ENCODE data around the gene AANAT.

AANAT gene

DNA sequence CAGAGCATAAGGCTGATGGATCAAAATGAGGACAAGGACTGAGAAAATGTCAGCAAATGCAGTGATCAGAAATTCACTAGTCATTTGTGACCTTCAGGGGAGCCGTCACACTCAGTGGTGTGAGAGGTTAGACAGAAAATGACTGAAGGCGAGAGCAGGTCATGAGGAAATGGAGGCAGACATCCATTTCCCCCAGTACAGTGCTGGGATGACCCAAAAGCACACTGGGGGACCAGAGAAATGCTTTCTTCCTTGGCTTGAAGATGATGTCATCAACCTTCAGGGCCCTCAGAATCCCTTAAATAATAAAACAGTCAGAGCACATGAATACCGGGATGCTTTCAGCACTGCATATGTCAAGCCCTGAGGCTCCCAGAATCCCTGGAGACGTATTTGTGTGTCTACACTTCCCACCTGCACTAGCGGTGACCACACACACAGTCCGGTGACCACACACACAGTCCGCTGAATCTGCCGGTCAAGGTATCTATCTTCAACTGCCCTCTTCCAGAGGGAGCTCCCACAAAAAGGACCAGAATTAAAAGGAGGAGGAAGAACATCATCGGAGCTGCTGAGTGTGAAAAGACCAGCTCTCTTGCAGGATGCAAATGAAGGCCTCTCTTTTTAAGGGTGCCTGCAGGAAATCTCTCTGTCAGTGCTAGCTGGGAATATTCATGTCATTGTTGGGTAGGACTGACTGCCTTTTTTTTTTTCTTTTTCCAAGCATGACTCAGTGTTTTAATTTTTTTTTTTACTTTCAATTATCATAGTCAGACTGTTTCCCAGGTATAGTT, 22.7 kb upstream of the AANAT start:
- Histone ChIP-seq H3K9me3 (ENCODE audit: control insufficient read depth, insufficient read depth, low read depth, low read length) (no peaks in the 10 kb centered on the region), H3K36me3 (ENCODE audit: control insufficient read depth in 2 of 2, insufficient read depth in 1 of 2, low read length in 2 of 2) (no peaks in the 10 kb centered on the region), H3K4me1 (ENCODE audit: control insufficient read depth, insufficient read depth, low read length) (peaks cover 42% of the 10 kb centered on the region), H3K4me3 (ENCODE audit: low read depth, low read length) (no peak overlapping the region), H3K27ac (ENCODE audit: extremely low read depth, low read depth, low read length) (no peak overlapping the region)
- POLR2A ChIA-PET: interaction anchor here (0.6 kb wide), 1 partner anchor 134 kb away, joined by 3 read pairs; no protein-coding TSS in a partner anchor
- CTCF ChIA-PET: interaction anchor here (0.6 to 3.1 kb wide), 9 partner anchors 8 to 312 kb away, joined by 3 to 12 read pairs (median 3); no protein-coding TSS in a partner anchor
- TF ChIP-seq ZNF335 (tag by site-specific recombination; conservative IDR thresholded peaks at IDR 0.05) (peak; percentile 16; the same call in 1 of the 2 replicates), ZNF416 (tag by site-specific recombination; IDR thresholded peaks at IDR 0.05) (no peak), KLF8 (tag by site-specific recombination; IDR thresholded peaks at IDR 0.05) (0 out of 2 replicates have a peak, but pooled peaks have one; percentile 11), ZNF660 (tag by site-specific recombination; IDR thresholded peaks at IDR 0.05) (peak; percentile 50; the same call in 1 of the 2 replicates), RBAK (tag by site-specific recombination; IDR thresholded peaks at IDR 0.05) (no peak), BCL11A (tag by site-specific recombination; IDR thresholded peaks at IDR 0.05; ENCODE audit: low read depth) (peak; percentile 41; the same call in 1 of the 2 replicates), ZFP41 (tag by site-specific recombination; IDR thresholded peaks at IDR 0.05; ENCODE audit: borderline replicate concordance) (no peak), ZNF175 (tag by site-specific recombination; IDR thresholded peaks at IDR 0.05) (no peak), ZNF140 (tag by site-specific recombination; IDR thresholded peaks at IDR 0.05) (no peak), ZNF621 (tag by site-specific recombination; IDR thresholded peaks at IDR 0.05) (no peak), ZEB2 (tag by site-specific recombination; IDR thresholded peaks at IDR 0.05) (0 out of 2 replicates have a peak, but pooled peaks have one; percentile 54), ZNF16 (tag by site-specific recombination; IDR thresholded peaks at IDR 0.05; ENCODE audit: low read depth) (no peak), KLF17 (tag by site-specific recombination; IDR thresholded peaks at IDR 0.05) (0 out of 2 replicates have a peak, but pooled peaks have one; percentile 20), ZNF629 (tag by site-specific recombination; IDR thresholded peaks at IDR 0.05) (peak; percentile 55; the same call in 1 of the 2 replicates), ZNF114 (tag by site-specific recombination; IDR thresholded peaks at IDR 0.05) (no peak), ZNF366 (tag by site-specific recombination; conservative IDR thresholded peaks at IDR 0.05) (peak; percentile 53), KLF9 (tag by site-specific recombination; IDR thresholded peaks at IDR 0.05; ENCODE audit: low read depth) (0 out of 2 replicates have a peak, but pooled peaks have one; percentile 6), ZNF10 (tag by site-specific recombination; IDR thresholded peaks at IDR 0.05) (no peak), GLIS1 (tag by site-specific recombination; IDR thresholded peaks at IDR 0.05) (peak; percentile 50), ZNF24 (tag by site-specific recombination; IDR thresholded peaks at IDR 0.05) (no peak), IKZF3 (tag by site-specific recombination; IDR thresholded peaks at IDR 0.05) (0 out of 2 replicates have a peak, but pooled peaks have one; percentile 15), ZNF791 (tag by site-specific recombination; IDR thresholded peaks at IDR 0.05) (no peak), ZBTB17 (tag by site-specific recombination; IDR thresholded peaks at IDR 0.05) (0 out of 2 replicates have a peak, but pooled peaks have one; percentile 19), ZSCAN23 (tag by site-specific recombination; IDR thresholded peaks at IDR 0.05) (0 out of 2 replicates have a peak, but pooled peaks have one; percentile 46), ZBTB21 (tag by site-specific recombination; IDR thresholded peaks at IDR 0.05) (0 out of 2 replicates have a peak, but pooled peaks have one; percentile 22), ZBTB48 (tag by site-specific recombination; IDR thresholded peaks at IDR 0.05) (peak; percentile 64; the same call in 1 of the 2 replicates)
- TF ChIP-seq, protein P1, sequence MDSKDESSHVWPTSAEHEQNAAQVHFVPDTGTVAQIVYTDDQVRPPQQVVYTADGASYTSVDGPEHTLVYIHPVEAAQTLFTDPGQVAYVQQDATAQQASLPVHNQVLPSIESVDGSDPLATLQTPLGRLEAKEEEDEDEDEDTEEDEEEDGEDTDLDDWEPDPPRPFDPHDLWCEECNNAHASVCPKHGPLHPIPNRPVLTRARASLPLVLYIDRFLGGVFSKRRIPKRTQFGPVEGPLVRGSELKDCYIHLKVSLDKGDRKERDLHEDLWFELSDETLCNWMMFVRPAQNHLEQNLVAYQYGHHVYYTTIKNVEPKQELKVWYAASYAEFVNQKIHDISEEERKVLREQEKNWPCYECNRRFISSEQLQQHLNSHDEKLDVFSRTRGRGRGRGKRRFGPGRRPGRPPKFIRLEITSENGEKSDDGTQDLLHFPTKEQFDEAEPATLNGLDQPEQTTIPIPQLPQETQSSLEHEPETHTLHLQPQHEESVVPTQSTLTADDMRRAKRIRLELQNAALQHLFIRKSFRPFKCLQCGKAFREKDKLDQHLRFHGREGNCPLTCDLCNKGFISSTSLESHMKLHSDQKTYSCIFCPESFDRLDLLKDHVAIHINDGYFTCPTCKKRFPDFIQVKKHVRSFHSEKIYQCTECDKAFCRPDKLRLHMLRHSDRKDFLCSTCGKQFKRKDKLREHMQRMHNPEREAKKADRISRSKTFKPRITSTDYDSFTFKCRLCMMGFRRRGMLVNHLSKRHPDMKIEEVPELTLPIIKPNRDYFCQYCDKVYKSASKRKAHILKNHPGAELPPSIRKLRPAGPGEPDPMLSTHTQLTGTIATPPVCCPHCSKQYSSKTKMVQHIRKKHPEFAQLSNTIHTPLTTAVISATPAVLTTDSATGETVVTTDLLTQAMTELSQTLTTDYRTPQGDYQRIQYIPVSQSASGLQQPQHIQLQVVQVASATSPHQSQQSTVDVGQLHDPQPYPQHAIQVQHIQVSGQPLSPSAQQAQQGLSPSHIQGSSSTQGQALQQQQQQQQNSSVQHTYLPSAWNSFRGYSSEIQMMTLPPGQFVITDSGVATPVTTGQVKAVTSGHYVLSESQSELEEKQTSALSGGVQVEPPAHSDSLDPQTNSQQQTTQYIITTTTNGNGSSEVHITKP (tag by site-specific recombination; IDR thresholded peaks at IDR 0.05): peak; percentile 83
- TF ChIP-seq, protein P2, sequence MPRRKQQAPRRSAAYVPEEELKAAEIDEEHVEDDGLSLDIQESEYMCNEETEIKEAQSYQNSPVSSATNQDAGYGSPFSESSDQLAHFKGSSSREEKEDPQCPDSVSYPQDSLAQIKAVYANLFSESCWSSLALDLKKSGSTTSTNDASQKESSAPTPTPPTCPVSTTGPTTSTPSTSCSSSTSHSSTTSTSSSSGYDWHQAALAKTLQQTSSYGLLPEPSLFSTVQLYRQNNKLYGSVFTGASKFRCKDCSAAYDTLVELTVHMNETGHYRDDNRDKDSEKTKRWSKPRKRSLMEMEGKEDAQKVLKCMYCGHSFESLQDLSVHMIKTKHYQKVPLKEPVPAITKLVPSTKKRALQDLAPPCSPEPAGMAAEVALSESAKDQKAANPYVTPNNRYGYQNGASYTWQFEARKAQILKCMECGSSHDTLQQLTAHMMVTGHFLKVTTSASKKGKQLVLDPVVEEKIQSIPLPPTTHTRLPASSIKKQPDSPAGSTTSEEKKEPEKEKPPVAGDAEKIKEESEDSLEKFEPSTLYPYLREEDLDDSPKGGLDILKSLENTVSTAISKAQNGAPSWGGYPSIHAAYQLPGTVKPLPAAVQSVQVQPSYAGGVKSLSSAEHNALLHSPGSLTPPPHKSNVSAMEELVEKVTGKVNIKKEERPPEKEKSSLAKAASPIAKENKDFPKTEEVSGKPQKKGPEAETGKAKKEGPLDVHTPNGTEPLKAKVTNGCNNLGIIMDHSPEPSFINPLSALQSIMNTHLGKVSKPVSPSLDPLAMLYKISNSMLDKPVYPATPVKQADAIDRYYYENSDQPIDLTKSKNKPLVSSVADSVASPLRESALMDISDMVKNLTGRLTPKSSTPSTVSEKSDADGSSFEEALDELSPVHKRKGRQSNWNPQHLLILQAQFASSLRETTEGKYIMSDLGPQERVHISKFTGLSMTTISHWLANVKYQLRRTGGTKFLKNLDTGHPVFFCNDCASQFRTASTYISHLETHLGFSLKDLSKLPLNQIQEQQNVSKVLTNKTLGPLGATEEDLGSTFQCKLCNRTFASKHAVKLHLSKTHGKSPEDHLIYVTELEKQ (tag by site-specific recombination; IDR thresholded peaks at IDR 0.05; ENCODE audit: borderline replicate concordance): peak; percentile 21; the same call in 1 of the 2 replicates
- TF ChIP-seq, protein P3, sequence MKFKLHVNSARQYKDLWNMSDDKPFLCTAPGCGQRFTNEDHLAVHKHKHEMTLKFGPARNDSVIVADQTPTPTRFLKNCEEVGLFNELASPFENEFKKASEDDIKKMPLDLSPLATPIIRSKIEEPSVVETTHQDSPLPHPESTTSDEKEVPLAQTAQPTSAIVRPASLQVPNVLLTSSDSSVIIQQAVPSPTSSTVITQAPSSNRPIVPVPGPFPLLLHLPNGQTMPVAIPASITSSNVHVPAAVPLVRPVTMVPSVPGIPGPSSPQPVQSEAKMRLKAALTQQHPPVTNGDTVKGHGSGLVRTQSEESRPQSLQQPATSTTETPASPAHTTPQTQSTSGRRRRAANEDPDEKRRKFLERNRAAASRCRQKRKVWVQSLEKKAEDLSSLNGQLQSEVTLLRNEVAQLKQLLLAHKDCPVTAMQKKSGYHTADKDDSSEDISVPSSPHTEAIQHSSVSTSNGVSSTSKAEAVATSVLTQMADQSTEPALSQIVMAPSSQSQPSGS (tag by site-specific recombination; IDR thresholded peaks at IDR 0.05; ENCODE audit: low read depth): peak; percentile 94

Measured in HEK293 (cell line).